NCI-H345 treated with DMSO at 0.1 percent for 48 hours (cell line): ENCODE measurements around the gene TOP1.
"Not testable (repeated sequence)": the region's sequence is repeated elsewhere in the genome, so short reads cannot be mapped to it uniquely, and the experiment has no call there.

Experiments used
- DNase-seq: peaks from one replicate; lab custom pipeline; 2025; ENCODE audit not compliant: unreplicated experiment; lab: John Stamatoyannopoulos, UW

Gene TOP1

GRCh38 chr20:41124451-41125094 lies 96.0 kb downstream of the TOP1 start:
- DNase-seq: no peak

DNA sequence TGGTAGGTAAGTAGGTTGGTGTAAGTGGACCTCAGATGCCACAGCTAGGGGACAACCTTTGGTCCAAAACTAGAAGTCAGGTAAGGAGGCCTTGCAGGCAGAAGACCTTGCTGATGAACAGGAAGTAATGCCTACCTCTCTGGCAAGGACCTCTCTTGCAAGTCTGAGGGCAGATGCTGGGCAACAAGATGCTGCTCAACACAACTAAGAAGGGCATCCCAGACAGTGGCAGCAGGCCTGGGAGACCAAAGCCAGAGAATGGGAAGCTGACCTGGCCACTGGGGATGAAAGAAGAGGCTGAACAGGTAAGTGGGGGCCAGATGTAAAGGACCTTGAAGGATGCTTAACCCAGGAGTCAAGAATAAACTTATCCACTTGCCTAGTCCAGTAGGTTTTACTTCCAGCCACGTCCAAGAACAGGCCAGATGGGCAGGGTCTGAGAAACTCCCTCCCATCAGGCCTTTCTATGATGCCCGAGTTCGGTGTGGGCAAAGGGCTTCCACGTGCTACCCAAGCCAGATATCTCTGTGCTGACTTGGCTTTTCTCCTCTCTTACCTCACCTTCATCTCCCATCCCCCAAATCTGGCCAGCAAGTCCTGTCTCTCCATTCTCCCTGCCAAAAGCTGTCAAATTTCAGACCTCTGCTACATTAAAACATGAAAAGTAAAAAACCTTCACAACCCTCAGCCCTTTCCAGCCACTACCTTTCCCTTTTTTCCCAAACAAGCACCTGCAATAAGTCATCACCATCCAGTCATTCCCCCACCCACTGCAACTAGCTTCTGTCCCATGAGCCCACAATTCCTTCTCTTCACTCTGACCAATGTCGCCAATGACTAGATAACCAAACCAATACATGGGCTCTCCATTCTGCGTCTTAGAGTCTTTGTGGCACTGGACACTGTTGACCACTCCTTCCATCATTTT lies 97.2 kb downstream of the TOP1 start:
- no peak for DNase-seq

DNA sequence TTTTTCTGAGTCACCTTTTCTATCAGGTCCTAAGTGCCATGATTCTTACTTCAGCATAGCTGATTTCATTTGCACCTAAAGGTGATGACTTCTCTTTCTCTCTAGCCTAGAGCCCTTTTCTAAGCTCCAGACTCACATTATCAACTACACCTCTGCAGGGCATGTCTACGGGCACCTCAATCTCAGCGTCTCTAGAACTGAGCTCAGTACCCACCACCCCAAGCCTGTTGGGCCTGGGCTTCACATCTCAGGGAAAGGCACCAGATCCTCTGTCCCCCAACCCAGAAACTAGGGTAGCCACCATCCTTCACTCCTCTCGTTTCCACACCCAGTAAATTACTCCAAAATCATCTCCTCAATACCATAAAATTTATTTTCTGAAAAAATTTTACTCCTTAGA lies 98.1 kb downstream of the TOP1 start:
- DNase-seq: no peak

DNA sequence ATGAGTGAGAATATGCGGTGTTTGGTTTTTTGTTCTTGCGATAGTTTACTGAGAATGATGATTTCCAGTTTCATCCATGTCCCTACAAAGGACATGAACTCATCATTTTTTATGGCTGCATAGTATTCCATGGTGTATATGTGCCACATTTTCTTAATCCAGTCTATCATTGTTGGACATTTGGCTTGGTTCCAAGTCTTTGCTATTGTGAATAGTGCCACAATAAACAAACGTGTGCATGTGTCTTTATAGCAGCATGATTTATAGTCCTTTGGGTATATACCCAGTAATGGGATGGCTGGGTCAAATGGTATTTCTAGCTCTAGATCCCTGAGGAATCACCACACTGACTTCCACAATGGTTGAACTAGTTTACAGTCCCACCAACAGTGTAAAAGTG lies 99.7 kb downstream of the TOP1 start:
- not testable (repeated sequence) for DNase-seq

- no peak for DNase-seq
These were observed 103.2 kb downstream of the TOP1 start for GRCh38 chr20:41131594-41132387.

DNA sequence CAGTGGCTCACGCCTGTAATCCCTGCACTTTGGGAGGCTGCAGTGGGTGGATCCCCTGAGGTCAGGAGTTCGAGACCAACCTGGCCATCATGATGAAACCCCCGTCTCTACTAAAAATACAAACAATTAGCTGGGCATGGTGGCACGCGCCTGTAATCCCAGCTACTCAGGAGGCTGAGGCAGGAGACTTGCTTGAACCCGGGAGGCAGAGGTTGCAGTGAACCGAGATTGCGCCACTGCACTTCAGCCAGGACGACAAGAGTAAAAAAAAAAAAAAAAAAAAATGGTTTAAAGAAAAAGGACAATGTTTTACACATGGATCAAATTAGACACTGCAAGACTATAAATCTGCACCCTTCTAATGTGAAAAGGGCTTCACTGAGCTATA lies 103.8 kb downstream of the TOP1 start:
- DNase-seq: not testable (repeated sequence)

- no peak for DNase-seq
These were observed 105.2 kb downstream of the TOP1 start for GRCh38 chr20:41133709-41134361.

DNA sequence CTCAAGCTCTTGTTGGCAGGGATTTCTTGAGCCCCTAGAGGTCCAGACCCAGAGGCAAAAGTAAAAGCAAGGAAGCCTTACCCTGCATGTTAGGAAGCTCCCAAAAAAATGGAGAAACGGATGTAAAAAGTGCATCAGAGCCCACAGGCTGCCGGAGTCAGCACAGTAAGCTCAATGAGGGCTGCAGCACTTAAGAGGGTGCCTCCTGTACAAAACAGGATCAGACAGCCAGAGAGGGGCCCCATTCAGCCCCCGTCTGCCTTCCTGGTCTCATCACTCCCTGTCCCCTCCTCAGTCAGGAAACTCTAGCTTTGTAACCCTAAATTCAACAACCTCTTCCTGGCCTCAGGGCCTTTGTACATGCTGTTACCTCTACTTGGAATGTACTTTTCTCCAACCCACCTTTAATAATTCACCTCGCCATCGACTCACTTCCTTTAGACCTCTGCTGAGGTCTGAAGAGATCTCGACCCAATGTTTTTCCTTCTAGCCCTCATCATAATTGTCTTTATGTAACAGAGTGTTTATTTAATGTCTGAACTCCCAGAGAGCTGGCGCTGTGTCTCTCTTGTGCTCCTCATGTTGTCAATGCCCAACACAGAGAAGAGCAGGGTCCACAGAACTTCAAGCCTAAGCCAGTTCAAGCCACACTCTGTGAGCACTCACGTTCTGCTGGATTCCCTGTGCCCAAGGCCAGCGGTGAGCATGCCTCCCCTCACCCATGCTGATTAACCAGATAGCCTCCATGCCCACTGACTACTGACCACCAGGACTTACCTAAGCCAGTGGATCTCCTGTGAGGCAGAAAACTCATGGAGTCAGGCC lies 106.0 kb downstream of the TOP1 start:
- no peak for DNase-seq

- DNase-seq: peak; percentile 58
These were observed 106.7 kb downstream of the TOP1 start for GRCh38 chr20:41135187-41135887.

DNA sequence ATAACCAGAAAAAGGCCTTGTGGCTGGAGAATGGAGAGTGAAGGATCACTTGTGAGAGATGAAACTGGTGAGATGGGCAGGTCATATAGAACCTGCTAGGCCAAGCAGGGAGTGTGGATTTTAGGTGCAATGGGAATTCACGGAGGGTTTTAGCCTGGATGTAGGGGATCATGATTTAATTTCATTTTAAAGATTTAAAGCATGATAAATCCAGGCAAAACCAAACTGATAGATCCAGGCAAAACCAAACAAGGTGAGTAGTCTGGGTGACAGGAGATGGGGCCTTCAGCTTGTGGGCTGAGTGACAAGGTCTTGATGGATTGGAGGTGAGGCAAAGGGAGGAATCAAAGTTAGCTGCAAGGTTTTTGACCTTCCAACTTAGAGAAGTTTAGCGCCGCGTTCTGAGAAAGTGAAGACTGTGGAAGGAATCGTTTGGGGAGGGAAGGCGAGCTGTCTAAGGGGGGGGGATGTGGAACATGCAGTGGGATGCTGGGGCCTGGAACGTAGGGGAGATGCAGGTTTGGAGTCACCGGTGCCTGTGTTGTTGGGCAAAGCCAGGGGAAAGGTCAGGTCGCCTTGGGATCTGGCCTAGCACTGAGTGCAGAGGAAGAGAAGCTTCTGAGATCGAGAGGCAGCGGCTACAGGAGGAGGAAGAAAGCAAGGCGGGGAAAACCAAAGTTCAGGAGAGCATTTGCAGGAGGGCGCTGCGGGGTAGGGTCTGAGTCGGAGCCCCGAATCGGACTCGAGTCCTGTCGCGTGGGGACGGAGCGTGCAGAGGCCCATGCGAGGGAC lies 107.5 kb downstream of the TOP1 start:
- DNase-seq: peak; percentile 51

DNA sequence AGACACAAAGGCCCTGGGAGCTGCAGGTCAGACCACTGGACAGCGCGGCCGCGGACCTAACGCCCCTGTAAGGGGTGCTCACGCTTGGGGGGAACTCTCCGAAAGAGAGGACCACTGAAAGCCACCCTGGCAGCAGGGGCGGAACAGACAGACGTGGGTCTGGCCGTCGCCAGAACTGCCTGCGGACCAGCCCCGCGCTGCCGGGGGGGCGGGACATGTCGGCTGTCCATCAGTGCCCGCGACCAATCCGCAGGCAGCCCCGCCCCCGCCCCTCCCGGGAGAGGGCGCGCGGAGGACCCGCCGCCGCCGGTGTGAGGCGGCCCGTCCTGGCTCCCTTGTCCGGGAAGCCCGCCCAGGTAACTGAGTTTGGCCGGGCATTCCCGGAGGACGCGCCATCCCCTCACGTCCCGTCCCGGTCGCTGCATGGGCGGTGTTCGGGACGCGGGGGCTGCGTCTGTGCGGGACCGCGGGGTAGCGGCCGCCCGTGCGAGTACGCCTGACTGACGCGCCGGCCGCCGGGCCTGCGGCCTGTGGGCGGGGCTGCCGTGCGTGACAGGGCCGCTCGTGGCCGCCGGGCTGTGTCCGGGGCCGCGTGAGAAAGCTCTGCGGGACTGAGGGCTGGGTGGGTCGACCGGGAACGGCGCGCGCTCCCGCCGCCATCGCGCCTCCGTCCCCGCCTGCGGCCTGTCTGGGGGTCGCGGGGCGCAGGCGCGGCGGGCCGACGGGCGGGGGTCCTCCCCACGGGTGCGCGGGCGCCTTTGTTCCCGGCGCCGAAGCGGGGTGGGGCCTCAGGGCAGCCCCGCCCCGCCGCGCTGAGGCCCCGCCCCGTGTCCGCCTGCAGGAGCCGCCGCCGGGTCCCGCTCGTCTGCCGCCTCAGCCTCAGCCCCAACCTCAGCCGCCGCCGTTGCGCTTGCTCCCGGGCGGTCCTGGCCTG lies 108.3 kb downstream of the TOP1 start, which contains the start of gene PLCG1:
Gene PLCG1 (plus strand): TSS at position 864 of the 934 bp plus-strand sequence. CDS start 99 bp downstream, outside the sequence.
- peak; percentile 80 for DNase-seq

DNA sequence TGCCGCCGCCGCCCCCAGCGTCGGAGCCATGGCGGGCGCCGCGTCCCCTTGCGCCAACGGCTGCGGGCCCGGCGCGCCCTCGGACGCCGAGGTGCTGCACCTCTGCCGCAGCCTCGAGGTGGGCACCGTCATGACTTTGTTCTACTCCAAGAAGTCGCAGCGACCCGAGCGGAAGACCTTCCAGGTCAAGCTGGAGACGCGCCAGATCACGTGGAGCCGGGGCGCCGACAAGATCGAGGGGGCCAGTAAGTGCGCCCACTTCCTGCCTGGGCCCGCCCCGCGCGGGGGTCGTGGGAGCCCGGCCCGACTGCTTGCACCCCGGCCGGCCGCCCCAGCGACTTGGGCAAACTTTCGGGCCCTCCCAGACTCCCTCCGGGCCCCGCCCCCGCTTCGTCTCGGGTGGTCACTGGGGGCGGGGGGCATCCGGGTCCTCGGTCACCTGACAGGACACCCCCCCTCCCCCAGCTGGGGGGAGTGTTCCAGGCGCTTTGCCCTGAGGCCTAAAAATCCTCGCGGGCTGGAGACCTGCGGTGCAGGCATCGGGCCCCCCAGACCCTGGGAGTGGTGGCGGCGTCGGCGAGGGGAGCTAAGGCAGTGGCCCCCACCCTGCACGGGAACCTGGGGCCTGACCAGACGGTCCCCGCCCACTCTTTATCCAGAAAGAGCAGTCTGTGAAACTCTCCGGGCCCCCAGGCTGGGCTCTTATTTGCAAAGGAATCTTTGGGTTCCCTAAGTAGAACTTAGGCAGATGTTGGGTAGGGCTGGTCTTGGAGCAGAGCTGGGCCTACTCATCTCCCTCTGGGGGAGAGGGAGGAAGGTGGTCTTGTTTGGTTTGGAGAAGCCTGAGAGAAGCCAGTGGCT lies 109.2 kb downstream of the TOP1 start:
- DNase-seq: peak; percentile 40

DNA sequence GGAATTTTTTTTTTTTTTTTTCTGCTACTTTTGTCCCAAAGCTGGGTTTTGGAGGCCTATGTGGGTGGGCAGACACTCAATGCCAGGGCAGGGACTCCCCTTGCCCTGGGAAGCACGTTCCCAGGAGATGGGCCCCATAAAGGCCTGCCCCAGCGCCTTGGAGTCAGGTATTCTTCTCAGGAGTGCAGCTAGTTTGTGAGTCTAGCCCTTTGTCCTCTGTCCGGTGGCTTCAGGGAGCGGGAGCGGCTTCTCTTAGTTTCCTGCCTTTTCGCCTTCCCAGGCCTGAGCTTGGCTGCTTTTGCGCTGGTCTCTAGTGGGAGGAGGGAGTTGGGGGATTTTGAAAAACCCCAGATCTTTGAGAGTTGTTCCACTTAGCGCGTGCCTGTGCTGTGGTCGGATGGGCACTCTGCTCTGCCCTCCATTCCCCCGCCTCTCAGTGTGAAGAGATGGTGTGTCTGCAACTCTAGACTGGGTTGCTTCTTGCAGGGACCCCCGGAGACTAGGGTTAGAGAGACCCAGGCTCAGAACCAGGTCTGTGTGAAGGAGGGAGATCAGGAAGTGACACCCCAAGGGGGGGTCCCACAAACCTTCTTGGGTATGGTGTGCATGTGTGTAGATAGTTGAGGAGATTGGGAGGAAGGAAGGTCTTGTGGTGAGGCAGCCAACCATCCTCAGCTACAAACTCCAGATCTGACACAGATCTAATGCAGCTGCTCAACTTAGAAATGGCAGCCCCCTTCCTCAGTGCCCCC lies 110.0 kb downstream of the TOP1 start:
- no peak for DNase-seq

- no peak for DNase-seq
These were observed 110.8 kb downstream of the TOP1 start for GRCh38 chr20:41139227-41140093.
